GM20431 (cell line): ENCODE results near the gene NRXN2.
"Not testable (repeated sequence)": the region's sequence is repeated elsewhere in the genome, so short reads cannot be mapped to it uniquely, and the experiment has no call there.

Experiments
- in situ Hi-C: fragments of 300-500 bp; cut with MseI, MboI; formaldehyde crosslinking; loops from one replicate; pipeline ENCODE4 v1.15.0; 2020; ENCODE audit warnings: low sequenced_read_pairs; ENCODE audit not compliant: unreplicated experiment

NRXN2 gene

GRCh38 chr11:64562723-64563351, 160.2 kb downstream of the NRXN2 start:
- in situ Hi-C loops: no loop called here

GRCh38 chr11:64561984-64562722, 160.8 kb downstream of the NRXN2 start:
- in situ Hi-C loops: no loop called here

- in situ Hi-C loops: not testable (repeated sequence)
These were observed 161.6 kb downstream of the NRXN2 start for GRCh38 chr11:64561429-64561828.

- in situ Hi-C loops: no loop called here
These were observed 162.1 kb downstream of the NRXN2 start for GRCh38 chr11:64560941-64561340.

- in situ Hi-C loops: no loop called here
These were observed 162.7 kb downstream of the NRXN2 start for GRCh38 chr11:64560139-64560771.

- in situ Hi-C loops: no loop called here
These were observed 163.5 kb downstream of the NRXN2 start for GRCh38 chr11:64559351-64560138.

GRCh38 chr11:64558869-64559268, 164.1 kb downstream of the NRXN2 start:
- in situ Hi-C loops: no loop called here

- in situ Hi-C loops: no loop called here
These were observed 164.8 kb downstream of the NRXN2 start for GRCh38 chr11:64558065-64558745.

- in situ Hi-C loops: no loop called here
These were observed 166.2 kb downstream of the NRXN2 start for GRCh38 chr11:64556721-64557250.
